Measurements from ENCODE around the gene KDF1. TPM values are rescaled to one million over a fixed set of nuclear protein-coding genes. Genes with fewer than 3 reads are reported as not detected.

Gene KDF1
- total and polyA plus RNA-seq, 2 donors (not counting 3 experiments of a cell fraction or from before 2014, with no cell fraction given): not detected

DNA sequence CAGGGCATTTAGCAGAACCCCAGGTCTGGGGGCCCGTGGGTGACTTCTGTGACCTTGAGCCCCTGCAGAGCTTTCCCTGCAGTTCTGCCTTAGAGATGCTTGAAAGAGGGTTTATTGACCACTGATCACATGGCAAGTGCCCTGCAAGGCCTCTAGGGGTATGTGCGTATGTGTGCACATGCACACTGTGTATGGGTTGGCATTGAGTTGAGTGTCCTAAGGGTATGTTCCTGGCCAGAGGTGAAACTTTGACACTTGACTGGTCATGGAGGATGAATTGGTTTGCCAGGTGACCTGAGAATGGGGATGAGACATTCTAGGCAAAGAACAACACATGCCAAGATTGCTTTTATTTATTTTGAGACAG, 21.6 kb downstream of the KDF1 start:
- H3K9me3 ChIP-seq (replicated peaks; ENCODE audit: control insufficient read depth, insufficient read depth, low read length): no peaks in the 10 kb centered on the region
- no TSS peak for BruUV-seq (replicated peaks)
- no peaks in the 10 kb centered on the region for H4K20me1 ChIP-seq (replicated peaks; ENCODE audit: control insufficient read depth, extremely low read depth, insufficient read depth, low read length)
- FAIRE-seq (no peak), DNase-seq (ENCODE audit: low read depth, low spot score) (no peak)
- POLR2A ChIA-PET: no interaction called here
- CTCF ChIA-PET: interaction anchor here (1.3 to 1.5 kb wide), 2 partner anchors 12 to 13 kb away, joined by 3 to 4 read pairs; no protein-coding TSS in a partner anchor
- no peaks in the 10 kb centered on the region for H3K27me3 ChIP-seq (ENCODE audit: control insufficient read depth in 2 of 2, insufficient read depth in 2 of 2, low read length in 2 of 2)
- peaks cover 5 to 26% of the 10 kb centered on the region in 2 experiments for H3K36me3 ChIP-seq (ENCODE audit: control insufficient read depth in 2 of 2, extremely low read depth in 1 of 2, insufficient read depth in 2 of 2, low read length in 2 of 2)
- dilution Hi-C loops (cut with MboI; ENCODE audit: extremely low pct_ligation_motif_present, low sequenced_read_pairs) (no loop called here), intact Hi-C loops (cut with micrococcal nuclease) (no loop called here)
- no peak overlapping the region for H3K4me3 ChIP-seq (replicated peaks in 1 of 3; ENCODE audit: insufficient read depth in 1 of 3, low read depth in 1 of 3, low read length in 3 of 3)
- H3K27ac ChIP-seq (ENCODE audit: insufficient read depth, low read depth, low read length): no peak overlapping the region
- no peaks in the 10 kb centered on the region for H3K9me1 ChIP-seq (replicated peaks; ENCODE audit: control insufficient read depth, extremely low read depth, insufficient read depth, low read length)
- H3K9ac ChIP-seq (replicated peaks; ENCODE audit: extremely low read depth, insufficient read depth, low read length): no peak overlapping the region
- no peaks in the 10 kb centered on the region for H3K4me1 ChIP-seq (ENCODE audit: control insufficient read depth, extremely low read depth, insufficient read depth, low read length)
- H3K4me2 ChIP-seq (ENCODE audit: insufficient read depth, low read length): no peak overlapping the region
- peaks cover 44% of the 10 kb centered on the region for H3K79me2 ChIP-seq (ENCODE audit: control insufficient read depth, insufficient read depth, low read length)
- TF ChIP-seq POLR2AphosphoS5 (IDR thresholded peaks at IDR 0.05; ENCODE audit: insufficient read depth, low read depth, low read length): no peak
- TF ChIP-seq CTCF (IDR thresholded peaks at IDR 0.05; ENCODE audit: extremely low read depth in 1 of 2, insufficient read depth in 1 of 2, low read depth in 1 of 2, low read length in 2 of 2): no peak
- TF ChIP-seq MYC (IDR thresholded peaks at IDR 0.05; ENCODE audit: low read depth, low read length): no peak
- TF ChIP-seq JUN (IDR thresholded peaks at IDR 0.05; ENCODE audit: borderline replicate concordance, insufficient read depth, insufficient read length, low read depth): no peak
- no peak for TF ChIP-seq GATA2 (IDR thresholded peaks at IDR 0.05; ENCODE audit: insufficient read depth, insufficient read length, low read depth, low read length)
- no peak for TF ChIP-seq MAX (IDR thresholded peaks at IDR 0.05; ENCODE audit: insufficient read depth, insufficient read length)
- no peak for TF ChIP-seq EZH2 (IDR thresholded peaks at IDR 0.05; ENCODE audit: borderline replicate concordance, low read depth, low read length, severe bottlenecking)
- TF ChIP-seq FOS (IDR thresholded peaks at IDR 0.05; ENCODE audit: borderline replicate concordance, insufficient read depth, low read length): no peak
- no peak for TF ChIP-seq POLR2A (IDR thresholded peaks at IDR 0.05; ENCODE audit: low read depth, low read length)
- H2AFZ ChIP-seq (ENCODE audit: low read depth, low read length): no peak overlapping the region

All from endothelial cell of umbilical vein (primary cell).